ENCODE results near the gene KIF3C.
"Not testable (repeated sequence)": the region's sequence is repeated elsewhere in the genome, so short reads cannot be mapped to it uniquely, and the experiment has no call there.

Gene KIF3C

DNA sequence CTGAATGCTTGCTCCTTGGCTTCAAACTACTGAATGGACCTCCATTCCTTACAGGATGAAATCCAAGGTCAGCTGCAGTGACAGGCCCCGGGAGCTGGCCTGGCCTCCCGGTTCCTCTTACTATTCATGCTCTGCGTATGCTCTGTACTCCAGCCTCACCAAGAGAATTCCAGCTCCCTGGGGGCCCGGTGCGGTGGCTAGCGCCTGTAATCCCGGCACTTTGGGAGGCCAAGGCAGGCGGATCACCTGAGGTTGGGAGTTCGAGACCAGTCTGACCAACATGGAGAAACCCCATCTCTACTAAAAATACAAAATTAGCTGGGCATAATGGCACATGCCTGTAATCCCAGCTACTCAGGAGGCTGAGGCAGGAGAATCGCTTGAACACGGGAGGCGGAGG is 23.7 kb downstream of the KIF3C start:
- not testable (repeated sequence) for DNase-seq

GRCh38 chr2:25957743-25958142 is 24.6 kb downstream of the KIF3C start:
- DNase-seq, result no peak

DNA sequence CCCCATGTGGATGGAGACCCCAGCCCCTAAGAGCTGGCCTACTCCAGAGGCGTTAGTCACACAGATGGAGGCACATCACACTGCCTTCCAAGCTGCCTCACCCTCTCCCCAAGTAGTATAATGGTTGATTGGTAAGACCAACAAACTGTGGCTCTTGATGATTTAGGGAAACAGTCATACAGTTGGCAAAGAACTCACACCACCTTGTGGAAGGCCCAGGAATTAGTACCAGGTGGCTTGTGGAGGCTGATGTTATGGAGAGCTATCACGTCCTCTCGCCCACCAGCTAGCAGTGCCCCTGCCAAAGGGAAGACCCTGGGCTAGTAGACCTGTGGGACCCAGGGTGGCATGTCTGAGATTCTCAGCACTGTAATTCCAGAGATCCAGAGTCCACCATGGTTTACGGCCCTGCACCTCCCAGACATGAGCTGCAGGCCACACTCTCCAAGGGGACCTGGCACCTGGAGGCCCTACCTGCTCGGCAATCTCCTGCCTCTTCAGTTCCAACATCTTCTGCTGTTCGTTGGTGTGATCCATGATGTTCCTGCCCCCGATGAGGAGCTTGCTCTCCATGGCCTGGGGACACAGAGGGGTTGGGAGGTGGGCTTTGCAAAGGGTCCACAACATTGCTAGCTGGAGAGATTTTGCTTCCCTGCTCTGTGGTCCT is 26.3 kb downstream of the KIF3C start:
- DNase-seq, result no peak

DNA sequence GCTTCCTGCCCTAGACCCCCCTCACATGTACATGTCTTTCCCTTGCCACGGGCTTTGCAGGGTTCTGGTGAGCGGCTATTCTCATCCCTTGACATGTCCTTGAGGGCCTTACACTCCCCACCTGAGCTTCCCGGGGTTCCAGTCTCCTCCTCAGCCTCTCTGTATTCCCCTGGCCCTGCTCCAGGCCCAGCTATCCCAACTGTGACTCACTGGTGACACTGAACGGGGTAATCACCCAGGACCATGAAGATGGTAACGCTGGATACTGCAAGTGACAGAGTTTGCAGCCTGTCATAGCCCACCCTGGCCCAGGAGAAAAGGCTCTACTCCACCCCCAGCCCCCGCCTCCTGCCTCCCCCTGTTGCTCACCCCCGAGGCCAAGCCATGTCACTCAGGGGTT is 27.3 kb downstream of the KIF3C start:
- DNase-seq, result no peak

DNA sequence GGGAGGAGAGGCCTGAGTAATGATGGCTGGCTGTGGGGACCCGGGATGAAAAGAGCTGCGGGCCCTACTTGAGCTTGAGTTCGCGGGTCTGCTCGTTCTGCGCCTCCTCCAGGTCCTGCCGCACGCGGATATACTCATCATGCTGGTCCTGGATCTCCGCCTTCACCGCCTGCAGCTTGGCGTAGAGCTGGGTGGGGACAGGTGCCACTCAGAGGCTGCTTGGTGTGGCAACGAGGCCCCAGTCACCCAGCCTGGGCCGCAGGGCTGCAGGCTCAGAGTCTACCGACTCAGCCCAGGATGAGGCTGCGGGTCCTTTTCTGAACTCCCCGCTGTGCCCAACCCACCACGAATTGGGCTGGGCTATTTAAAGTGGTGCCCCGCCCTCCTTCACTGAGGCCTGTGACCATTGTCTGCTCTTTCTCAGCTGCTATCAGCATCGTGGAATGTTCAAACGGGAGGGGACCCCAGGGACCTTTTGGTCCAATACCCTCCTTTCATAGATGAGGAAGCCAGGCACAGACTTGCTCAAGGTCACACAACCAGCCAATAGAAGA is 28.0 kb downstream of the KIF3C start:
- no peak for DNase-seq

GRCh38 chr2:25951071-25951547 is 31.2 kb downstream of the KIF3C start:
- peak; percentile 71 for DNase-seq

GRCh38 chr2:25948437-25948836 is 33.9 kb downstream of the KIF3C start:
- no peak for DNase-seq

GRCh38 chr2:25941042-25941441 is 41.3 kb downstream of the KIF3C start:
- no peak for DNase-seq

DNA sequence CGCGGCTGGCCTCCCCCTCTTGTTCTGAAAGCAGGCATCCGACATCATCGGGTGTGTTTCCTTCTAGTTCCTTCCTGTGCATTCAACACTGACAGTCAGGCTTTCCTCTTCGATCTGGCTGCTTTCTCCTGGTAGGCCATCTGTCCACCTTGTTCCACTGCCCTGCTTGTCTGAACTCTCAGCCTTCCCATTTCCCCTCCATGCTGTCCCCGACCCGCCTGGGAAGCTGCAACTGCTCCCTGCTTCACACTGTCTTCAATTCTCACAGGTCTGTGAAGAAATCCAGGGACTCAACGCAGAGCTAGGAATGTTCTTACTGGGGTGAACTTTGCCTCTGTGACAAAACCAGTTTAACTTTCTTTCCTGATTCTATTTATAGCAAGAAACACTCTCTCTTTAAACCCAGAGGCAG is 43.0 kb downstream of the KIF3C start:
- no peak for DNase-seq

DNA sequence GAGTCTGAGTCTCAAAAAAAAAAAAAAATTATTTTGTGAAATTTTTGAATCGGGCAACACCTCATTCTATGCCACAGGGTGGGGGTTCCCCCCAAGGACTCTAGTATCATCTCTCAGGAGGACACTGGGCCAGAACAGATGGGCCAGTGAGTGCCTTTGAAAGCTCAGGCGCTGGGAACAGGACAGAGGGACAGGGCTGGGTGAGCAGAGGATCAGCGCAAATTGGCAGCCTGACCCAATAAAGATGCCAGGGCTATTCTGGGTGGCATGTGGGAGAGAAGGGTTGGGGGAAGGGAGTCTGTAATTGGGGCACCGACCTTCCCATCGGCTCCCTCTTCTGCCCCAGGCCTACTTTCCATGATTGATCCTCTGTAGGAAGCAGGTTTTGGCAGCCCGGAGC is 44.0 kb downstream of the KIF3C start:
- DNase-seq, result no peak

DNA sequence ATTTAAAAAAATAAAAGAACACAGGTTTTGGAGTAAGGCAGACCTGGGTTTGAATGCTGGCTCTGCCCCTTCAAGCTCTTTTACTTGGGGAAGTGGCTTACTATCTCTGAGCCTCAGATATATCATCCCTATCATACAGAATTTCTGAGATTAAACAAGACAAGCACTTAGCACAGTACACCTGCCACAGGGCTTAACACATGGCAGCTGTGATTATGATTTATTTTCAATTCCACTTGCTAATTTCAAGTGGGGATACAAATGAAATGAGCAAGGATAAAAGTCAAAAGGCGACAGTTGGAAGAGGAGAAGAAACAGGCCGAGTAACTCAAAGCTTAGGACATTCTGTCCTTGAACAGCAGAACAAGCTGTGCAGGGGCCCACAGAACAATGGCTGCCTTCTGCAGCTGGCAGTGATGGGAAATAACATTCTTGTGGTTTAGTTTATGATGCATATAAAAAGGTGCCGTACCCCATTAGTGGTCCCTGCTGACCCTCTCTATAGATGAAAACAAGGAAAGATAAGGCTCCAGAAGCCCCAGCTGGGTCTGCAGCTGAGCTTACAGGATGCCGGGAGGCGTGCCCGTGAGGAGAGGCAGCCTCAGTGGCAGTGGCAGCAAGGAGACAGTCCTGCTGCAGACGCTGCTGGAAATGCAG is 45.3 kb downstream of the KIF3C start:
- no peak for DNase-seq

GRCh38 chr2:25933622-25934021 is 48.7 kb downstream of the KIF3C start:
- no peak for DNase-seq

DNA sequence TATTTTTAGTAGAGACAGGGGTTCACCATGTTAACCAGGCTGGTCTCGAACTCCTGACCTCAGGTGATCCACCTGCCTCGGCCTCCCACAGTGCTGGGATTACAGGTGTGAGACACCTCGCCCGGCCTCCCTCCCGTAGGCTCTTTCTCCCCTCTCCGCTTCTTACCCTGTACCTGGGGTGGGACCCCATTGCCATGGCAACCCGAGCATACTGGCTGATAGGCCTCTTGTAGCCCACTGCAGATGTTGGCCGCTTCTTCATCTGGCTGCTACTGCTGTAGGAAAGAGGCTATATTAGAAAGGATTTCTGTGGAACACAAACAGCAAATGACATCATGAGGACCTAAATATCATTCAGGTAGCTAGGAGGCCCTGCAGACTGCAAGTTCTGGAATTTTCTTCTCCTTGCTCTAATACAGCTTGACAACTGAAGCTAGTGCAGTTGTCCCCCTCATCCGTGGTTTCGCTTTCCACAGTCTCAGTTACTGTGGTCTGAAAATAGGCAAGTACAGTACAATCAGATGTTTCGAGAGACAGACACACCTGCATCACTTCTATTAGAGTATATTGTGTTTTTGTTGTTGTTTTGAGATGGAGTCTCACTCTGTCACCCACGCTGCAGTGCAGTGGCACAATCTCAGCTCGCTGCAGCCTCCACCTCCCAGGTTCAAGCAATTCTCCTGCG is 52.4 kb downstream of the KIF3C start:
- DNase-seq, result no peak

DNA sequence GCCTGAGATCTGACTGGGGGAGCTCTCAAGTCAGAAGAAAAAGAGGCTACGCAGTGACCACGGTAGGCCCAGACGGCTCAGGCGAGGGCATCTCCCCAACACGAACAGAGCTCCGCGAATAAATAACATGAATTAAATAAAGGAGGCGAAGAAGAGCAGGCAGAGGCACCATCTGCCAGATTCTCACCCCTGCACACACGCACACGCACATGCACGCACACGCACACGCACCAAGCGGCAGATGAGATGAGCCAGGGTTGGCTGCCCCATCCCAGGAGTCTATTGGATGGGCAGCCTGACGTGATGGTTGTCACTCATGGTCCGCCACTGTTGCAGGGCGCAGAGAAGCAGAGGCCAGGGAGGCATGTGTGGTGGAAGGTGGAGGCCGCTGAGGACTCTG is 53.6 kb downstream of the KIF3C start:
- DNase-seq, result no peak

- DNase-seq, result no peak
Observed at GRCh38 chr2:25926984-25927756, 55.1 kb downstream of the KIF3C start.

GRCh38 chr2:25922501-25922900 is 59.8 kb downstream of the KIF3C start:
- no peak for DNase-seq

DNA sequence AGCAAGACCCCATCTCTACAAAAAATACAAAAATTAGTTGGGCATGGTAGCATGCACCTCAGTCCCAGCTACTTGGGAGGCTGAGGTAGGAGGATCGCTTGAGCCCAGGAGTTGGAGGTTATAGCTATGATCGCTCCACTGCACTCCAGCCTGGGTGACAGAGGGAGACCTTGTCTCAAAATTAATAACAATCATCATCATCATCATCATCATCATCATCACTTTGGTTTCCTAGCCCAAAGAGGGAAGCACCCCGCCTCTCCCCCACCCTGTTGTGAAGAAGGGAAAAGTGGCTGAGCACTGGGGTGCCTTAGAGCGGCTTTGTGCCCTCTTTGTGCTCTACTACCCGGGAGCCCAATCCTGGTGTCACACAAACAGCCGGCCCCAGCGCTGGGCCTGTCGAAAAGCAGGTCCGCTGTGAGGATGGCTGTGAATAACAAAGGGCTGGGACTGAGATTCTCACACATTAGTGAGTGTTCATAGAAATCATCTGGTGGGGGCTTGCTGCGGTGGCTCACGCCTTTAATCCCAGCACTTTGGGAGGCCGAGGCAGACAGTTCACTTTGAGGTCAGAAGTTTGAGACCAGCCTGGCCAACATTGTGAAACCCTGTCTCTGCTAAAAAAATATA is 61.4 kb downstream of the KIF3C start:
- DNase-seq, result no peak

DNA sequence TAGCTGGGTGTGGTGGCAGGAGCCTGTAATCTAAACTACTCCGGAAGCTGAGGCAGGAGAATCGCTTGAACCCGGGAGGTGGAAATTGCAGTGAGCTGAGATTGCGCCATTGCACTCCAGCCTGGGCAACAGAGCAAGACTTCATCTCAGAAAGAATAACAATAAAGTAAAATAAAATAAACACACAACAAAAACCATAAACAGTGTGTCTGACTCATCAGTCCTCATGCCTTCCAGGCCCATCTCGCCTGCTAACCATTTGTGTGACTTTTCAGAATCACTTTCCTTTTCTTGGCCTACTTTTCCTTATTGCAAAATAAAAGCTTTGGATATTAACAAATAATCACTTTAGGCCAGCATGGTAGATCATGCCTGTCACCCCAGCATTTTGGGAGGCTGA is 62.0 kb downstream of the KIF3C start:
- no peak for DNase-seq

DNA sequence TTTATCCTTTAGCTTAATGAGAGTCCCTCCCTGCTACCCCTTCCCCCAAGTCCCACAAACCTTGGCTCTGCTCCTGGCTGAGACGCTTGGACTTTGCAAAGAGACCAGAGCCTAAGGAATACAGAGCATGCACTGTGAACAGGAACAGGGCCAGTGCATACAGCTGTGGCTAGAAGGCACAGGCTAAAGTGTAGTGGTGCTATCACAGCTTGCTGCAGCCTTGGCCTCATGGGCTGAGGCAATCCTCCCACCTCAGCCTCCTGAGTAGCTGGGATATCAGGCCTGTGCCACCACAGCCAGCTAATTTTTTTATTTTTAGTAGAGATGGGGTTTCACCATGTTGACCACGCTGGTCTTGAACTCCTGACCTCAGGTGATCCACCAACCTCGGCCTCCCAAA is 64.5 kb downstream of the KIF3C start:
- no peak for DNase-seq

- not testable (repeated sequence) for DNase-seq
Observed at GRCh38 chr2:25917411-25917810, 64.9 kb downstream of the KIF3C start.

GRCh38 chr2:25915944-25916772 is 66.1 kb downstream of the KIF3C start:
- DNase-seq, result peak; percentile 24

DNA sequence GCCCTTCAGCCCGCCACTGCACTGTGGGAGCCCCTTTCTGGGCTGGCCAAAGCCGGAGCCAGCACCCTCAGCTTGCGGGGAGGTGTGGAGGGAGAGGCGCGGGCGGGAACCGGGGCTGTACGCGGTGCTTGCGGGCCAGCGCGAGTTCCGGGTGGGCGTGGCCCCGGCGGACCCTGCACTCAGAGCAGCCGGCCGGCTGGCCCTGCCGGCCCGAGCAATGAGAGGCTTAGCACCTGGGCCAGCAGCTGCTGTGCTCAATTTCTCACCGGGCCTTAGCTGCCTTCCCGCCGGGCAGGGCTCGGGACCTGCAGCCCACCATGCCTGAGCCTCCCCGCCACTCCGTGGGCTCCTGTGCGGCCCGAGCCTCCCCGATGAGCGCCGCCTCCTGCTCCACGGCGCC is 66.9 kb downstream of the KIF3C start:
- DNase-seq, result not testable (repeated sequence)

Measured in CD4-positive, alpha-beta T cell treated with Interferon gamma for 1 hour (primary cell).